ENCODE measurements around the gene ADO.
"Not testable (repeated sequence)": the region's sequence is repeated elsewhere in the genome, so short reads cannot be mapped to it uniquely, and the experiment has no call there.

The ADO gene

DNA sequence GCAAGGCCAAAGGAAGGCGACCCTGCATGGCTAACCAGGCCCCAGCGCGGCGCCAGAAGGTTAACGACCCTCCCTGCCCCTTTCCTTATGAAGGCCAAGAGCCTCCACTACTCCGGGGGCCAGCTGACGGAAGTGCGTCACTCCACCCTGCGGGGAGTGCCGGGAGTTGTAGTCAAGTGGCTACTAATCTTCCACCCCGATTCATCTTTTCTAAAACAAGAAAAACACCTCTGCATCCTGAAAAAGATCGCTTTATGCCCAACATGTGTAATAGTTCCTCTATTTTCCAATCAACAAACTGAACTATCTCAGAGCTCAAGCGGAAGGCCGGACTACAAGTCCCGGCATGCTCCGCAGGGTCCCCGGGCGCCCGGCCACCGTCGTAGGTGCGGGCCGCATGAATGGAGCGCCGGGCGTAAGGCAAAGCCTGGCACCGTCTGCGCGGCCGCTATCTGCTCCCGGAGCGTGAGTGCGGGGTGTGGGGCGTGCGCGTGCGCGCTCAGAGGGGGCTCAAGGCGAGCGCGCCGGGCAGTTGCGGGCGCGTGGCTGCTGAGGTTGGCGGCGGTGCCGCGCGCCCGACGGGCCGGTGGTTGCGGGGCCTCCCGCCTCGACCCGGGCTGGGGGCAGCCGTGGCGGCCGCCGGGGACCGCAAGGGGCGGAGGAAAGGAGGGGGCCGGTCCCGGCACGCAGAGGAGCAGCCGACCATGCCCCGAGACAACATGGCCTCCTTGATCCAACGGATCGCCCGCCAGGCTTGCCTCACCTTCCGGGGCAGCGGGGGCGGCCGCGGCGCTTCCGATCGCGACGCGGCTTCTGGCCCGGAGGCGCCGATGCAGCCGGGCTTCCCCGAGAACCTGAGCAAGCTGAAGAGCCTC is at the start of gene ADO:
ADO (plus strand) TSS at position 365 of the 875 bp plus-strand sequence; CDS start at position 705, 340 bp downstream.
- in situ Hi-C loops (cut with MboI; ENCODE audit: low pct_unique_long_range_greater_than_20kb, low sequenced_read_pairs), result no loop called here
- DNase-seq, result peak; percentile 88

DNA sequence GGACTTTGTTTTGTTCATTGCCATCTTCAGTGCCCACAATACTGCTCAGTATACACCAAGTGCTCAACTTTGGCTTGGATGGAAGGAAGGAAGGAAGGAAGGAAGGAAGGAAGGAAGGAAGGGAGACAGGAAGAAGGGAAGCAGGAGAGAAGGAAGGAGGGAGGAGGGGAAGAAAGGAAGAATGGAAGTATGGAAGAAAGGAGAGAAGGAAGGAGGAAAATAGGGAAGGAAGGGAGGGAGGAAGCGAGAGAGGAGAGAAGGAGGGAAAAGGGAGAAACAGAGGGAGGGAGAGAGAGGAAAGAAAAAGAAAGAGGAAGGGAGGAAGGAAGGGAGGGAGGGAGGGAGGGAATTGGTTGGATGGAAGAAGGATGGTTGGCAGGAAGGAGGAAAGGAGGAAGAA is 49.6 kb upstream of the ADO start:
- in situ Hi-C loops (cut with MboI; ENCODE audit: low pct_unique_long_range_greater_than_20kb, low sequenced_read_pairs), result no loop called here
- no peak for DNase-seq

DNA sequence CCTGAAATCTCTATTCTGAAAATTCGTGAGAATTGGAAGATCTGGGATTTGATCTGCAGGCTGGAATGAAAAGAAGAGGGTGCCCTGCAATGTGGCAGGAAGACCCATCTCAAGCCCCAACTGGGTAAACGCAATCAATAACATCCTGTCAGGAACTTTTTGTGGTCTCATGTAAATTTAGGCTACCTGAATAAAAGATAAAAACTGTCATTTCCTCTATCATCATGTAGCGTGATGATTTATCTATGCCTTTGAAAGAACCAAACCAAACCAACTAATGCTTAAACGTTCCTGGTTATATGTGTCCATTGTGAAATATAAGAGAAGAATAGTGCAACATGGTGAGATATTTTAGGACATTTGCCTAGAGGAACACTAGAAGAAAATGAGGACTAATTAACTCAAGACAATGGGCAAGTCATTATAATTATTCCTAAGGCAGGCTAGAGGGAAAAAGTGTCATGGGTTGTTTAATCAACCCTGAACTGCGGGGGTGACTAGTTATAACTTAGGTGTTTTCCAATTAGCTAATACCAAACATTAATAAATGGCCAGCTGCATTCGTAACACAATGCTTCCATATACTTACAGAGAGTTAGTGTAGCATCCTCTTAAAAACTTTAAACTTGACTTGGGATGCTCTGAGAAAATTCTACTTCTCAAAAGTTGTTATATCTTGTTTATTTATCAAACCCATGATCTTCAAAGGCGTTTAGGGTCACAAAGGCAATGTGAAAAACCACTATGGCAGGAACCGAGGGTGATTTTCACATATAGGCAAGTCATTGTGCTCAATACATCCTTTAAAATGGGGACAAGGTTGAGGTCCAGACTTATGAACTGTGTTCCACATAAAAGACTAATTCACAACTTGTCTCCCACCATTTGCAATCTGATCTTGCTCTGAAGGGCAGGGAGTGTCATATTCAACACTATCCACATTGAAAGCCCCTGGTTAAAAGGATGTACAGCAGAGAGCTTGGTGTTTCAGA is 48.6 kb upstream of the ADO start:
- in situ Hi-C loops (cut with MboI; ENCODE audit: low pct_unique_long_range_greater_than_20kb, low sequenced_read_pairs), result no loop called here
- peak; percentile 7 for DNase-seq

DNA sequence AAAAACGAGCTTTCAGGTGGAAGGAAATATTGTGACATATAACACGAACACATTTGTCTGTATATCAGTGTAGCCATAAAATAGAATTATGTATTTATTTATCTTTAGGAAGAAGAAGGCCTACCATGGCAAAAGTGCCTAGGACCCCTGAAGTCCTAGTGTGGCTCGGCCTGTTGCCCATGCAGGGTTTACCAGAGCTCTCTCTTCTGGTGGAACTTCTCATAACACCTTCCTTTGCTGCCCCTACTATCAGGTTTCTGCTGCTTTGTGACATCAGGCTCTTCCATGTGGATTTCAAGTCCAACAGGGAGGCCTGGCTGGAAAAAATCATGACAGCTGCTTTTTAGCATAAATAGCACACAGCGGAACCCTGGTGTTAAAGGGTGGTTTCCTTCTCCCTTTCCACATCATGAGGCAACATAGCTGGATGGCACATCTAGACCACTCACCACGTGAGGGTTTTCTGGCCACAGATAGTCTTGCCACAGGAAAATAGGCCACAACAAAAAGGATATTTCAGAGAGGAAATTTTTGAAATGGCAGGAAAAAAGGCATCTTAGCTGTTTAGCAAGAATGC is 44.8 kb upstream of the ADO start:
- in situ Hi-C loops (cut with MboI; ENCODE audit: low pct_unique_long_range_greater_than_20kb, low sequenced_read_pairs), result no loop called here
- DNase-seq, result peak; percentile 37

DNA sequence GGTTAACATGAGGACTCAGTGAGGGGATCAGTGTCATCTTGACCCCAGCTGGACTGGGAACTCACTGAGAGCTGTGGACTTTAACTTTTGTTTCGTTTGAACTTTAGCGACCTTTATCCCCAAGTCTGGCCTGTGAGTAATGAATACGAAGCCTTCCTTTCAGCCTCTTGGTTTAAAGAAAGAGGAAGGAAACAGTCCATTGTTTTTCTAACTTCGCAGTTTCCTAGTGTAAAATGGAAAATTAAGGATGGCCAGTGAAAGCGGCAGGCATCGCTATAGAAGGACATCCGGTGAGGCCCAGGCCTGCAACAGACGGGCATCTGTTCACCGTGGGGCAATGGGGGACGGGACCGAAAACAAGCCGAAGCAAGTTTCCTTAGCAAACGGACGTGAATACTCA is 44.1 kb upstream of the ADO start:
- DNase-seq, result peak; percentile 84
- in situ Hi-C loops (cut with MboI; ENCODE audit: low pct_unique_long_range_greater_than_20kb, low sequenced_read_pairs), result no loop called here

DNA sequence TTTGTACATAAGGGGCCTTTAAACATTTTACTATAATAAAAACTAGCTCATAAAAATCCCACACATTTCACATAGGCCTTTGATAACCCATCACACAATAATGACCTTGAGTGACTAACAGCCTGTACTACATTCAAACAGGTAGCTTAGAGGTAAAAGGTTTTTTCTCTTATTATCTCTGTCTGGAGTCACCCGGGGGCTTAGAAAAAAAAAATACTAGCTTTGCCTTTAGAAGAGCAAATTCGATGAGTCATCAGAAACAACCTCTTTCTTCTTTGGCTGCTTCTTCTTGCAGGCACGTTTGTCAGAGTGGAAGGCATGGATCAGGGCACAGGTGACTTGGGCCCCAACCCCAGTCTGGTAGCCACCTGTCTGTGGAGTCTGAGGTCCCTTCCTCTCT is 43.4 kb upstream of the ADO start:
- DNase-seq, result peak; percentile 28
- in situ Hi-C loops (cut with MboI; ENCODE audit: low pct_unique_long_range_greater_than_20kb, low sequenced_read_pairs), result no loop called here

DNA sequence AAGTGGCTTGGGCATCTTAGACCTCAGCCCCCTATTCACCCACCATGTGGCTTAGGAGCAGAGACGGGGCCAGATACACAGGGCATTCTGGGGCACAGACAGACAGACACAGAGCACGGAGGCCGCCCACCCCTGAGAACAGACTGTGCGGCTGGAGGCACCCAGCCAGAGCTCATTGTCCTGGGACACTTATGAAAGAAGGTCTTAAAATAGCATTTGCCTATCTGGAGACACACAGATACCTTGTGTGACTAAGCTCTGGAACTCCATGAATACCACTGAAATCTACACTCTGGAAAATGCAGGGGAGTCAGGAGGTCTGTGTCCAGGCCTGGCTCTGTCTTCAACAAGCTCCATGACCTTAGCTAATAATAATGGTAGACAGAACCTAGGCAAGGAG is 41.4 kb upstream of the ADO start:
- in situ Hi-C loops (cut with MboI; ENCODE audit: low pct_unique_long_range_greater_than_20kb, low sequenced_read_pairs), result no loop called here

DNA sequence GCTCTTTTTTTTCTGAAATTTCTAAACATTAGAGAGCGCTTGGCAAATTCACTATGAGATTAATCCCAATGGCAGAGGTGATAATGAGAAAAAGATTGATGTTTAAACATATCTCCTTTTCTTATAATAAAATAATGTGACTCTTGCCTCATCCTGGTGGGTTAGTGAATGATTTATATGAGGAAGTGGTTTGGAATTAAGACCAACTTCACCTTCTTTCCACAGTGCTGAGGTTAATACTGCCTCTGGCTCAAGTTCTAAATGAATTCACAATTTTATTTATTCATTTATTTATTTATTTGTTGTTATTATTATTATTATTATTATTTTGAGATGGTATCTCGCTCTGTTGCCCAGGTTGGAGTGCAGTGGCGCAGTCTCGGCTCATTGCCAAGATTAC is 40.5 kb upstream of the ADO start:
- DNase-seq, result no peak
- in situ Hi-C loops (cut with MboI; ENCODE audit: low pct_unique_long_range_greater_than_20kb, low sequenced_read_pairs), result no loop called here

More for the DNA sequence above, 41.4 kb upstream of the ADO start:
- DNase-seq, result no peak

DNA sequence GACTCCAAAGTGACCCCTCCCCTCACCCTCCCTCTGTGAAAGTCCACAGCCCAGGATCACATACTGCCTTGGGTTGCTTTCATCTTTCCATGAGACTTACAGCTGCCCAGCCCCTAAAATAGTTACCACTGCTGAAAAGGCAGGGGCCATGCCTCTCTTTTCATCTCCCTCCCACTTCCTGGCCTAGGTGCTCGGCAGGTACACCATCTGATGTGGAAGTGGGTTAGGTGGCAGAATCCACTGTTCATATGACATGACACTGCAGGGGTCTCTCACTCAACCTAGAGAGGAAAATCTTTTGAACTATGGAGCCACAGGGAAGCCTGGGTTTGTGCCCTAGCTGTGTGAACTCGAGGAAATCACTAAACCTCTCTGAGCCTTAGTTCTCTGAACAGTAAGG is 38.8 kb upstream of the ADO start:
- in situ Hi-C loops (cut with MboI; ENCODE audit: low pct_unique_long_range_greater_than_20kb, low sequenced_read_pairs), result no loop called here
- DNase-seq, result no peak

DNA sequence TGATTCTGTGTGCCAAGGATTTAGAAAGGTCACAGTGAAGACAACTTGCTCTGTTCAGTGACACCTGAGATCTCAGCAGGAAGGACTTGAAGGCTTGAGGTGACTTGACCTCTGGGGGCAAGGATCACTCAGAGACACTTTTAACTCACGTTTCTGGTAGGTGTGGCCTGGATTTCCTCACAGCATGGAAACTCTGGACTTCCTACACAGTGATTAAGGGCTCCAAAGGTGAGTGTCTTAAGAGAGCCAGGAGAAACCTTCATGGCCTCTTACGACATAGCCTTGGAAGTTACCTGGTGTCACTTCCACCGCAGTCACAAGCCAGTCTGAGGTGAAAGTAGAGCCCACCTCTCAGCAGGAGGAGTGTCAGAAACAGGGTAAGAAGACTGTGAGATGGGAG is 38.1 kb upstream of the ADO start:
- DNase-seq, result no peak
- in situ Hi-C loops (cut with MboI; ENCODE audit: low pct_unique_long_range_greater_than_20kb, low sequenced_read_pairs), result no loop called here

DNA sequence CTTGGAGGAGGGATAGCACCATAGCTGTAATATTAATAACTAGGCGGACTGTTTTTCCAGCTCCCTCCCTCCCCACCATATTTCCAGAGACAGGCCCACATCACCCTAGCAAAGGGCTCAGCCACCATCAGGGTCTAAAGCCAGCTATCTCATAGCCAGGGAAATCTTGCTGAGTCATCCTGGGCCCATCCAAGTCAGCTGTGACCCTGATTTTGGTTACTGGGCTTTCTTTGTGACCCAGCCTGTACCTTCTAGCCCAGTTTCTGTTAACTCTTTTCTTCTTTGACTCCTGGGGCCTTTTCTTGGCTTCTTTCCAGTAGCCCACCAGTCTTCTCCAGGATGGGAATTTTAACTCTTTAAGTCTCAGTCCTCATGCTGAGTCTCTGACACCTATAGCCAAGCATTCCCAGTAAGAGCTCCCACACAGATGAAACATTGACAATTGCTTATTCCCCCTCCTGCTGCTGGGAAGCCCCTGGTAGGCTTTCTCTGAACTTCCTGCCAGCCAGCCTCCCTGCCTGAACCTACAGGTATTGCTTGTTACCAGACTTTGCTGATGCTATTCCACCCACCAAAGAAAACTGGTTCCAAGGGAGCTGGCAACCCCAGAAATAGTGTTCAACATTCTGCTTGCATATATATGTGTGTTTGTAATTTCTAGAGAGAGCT is 34.8 kb upstream of the ADO start:
- DNase-seq, result no peak
- in situ Hi-C loops (cut with MboI; ENCODE audit: low pct_unique_long_range_greater_than_20kb, low sequenced_read_pairs), result no loop called here

DNA sequence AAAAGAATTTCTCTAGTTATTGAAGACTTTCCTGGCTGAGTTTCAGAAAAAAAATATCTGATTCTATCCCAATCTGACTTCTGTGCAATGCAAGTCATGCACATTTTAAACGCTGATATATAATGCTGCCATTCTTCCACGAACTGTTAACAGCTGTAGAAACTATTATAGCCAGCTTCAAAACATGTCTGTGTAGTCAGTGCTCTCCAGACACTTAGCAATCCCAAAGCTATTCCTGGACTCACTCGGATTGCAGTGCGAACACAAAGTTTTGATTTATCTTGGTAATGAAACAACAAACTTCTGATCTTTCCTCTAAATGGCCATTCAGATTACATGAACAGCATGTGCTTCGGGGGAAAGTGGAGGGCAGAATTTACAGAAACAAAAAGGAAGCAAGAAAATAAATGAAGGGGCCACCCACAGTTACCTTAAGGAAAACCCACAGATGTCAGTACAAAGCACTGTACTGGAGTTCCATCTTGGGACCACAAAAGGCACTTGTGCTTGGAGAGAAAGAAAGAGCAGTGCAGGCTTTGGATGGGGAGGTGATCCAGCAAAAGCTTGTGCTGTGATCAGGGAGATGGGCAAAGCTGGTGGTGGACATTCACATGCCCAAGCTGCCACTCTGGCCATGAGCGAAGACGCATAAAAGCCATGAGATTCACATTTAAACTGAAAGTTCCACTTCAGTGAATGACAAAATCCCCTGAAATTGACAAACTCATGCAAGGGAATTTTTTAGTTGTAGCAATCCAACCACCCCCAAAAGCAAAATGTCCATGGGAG is 32.1 kb upstream of the ADO start:
- in situ Hi-C loops (cut with MboI; ENCODE audit: low pct_unique_long_range_greater_than_20kb, low sequenced_read_pairs), result no loop called here
- no peak for DNase-seq

DNA sequence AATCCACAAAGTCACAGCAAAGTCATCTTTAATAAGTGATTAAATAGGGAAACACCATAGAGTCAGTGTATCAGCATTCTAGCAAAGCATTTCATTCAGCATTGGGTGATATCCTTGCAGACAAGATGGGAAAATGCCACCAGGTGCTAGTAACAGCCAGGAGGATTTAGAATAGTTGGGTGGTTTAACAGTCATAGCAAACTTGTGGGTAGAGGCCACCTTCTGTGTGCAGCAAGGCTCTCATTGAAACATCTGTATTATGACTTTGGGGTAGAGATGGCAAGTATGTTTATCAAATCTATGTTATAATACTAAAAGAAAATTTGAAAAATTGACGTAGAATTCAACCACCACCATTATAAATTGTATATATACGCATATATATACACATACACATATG is 26.4 kb upstream of the ADO start:
- in situ Hi-C loops (cut with MboI; ENCODE audit: low pct_unique_long_range_greater_than_20kb, low sequenced_read_pairs), result no loop called here

DNA sequence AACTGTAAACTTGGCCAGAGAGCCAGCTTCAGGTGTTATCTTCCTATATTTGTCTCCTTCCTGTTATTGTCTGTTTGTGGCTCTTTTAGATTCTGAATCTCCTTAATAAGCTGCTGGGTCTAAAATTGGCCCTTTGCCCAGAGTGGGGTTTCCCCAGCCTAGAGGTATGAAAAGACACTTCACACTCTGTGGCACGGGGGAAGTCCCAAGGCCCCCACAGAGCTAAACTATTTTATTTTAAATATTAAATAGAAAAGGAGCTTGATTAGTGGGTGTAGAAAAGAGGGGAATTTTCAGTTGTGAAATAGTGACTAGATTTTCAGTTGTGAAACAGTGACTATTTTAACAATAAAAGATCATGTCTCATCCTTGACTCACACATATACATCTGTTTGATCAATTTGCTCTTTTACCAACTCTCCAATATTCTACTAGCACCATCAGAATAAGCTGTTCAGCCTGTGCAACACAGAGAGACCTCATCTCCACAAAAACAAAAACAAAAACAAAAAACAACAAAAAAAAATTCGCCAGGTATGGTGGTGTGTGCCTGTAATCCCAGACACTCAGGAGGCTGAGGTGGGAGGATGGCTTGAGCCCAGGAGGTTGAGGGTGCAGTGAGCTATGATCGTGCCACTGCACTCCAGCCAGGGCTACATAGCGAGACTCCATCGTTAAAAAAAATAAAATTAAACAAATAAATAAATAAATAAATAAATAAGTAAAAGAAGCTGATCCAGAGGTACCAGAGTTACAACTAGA is 24.9 kb upstream of the ADO start:
- DNase-seq, result peak; percentile 30
- in situ Hi-C loops (cut with MboI; ENCODE audit: low pct_unique_long_range_greater_than_20kb, low sequenced_read_pairs), result no loop called here

More for the DNA sequence above, 26.4 kb upstream of the ADO start:
- no peak for DNase-seq

DNA sequence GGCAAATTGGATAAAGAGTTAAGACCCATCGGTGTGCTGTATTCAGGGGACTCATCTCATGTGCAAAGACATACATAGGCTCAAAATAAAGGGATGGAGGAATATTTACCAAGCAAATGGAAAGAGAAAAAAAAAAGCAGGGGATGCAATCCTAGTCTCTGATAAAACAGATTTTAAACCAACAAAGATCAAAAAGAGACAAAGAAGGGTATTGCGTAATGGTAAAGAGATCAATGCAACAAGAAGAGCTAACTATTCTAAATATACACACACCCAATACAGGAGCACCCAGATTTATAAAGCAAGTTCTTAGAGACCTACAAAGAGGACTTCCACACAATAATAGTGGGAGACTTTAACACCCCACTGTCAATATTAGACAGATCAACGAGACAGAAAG is 20.0 kb upstream of the ADO start:
- in situ Hi-C loops (cut with MboI; ENCODE audit: low pct_unique_long_range_greater_than_20kb, low sequenced_read_pairs); DNase-seq: not testable (repeated sequence)

DNA sequence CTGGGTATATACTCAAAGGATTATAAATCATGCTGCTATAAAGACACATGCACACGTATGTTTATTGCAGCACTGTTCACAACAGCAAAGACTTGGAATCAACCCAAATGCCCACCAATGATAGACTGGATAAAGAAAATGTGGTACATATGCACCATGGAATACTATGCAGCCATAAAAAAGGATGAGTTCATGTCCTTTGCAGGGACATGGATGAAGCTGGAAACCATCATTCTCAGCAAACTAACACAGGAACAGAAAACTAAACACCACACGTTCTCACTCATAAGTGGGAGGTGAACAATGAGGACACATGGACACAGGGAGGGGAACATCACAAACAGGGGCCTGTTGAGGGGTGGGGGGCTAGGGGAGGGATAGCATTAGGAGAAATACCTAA is 16.2 kb upstream of the ADO start:
- DNase-seq; in situ Hi-C loops (cut with MboI; ENCODE audit: low pct_unique_long_range_greater_than_20kb, low sequenced_read_pairs): not testable (repeated sequence)

DNA sequence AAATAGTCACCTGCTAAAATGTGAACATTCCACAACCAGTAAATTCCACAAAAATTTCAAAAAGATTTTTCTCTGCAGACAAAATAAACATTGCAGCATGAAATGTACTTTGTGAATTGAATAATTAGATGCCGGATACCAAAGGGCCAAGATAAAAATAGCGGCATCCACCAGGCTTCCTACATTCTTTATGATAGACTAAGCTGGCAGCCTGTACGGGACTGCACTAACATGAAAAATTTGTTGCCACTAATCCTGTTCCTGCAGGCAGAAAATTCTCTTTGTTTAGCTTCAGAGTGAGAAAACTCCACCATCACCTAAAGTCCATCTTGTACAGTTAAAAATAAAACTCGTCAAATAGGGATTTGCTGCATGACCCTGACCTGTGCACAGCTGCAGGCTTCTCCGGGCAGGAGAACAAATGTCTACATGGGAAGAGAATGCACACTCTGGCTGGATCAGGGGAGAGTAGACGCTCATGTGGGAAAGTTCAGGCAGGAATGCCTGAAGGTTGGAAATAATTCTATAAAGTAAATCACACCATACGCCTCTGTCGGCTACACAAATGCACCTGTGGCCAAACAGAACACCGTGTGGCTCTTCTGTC is 15.6 kb upstream of the ADO start:
- in situ Hi-C loops (cut with MboI; ENCODE audit: low pct_unique_long_range_greater_than_20kb, low sequenced_read_pairs), result no loop called here
- no peak for DNase-seq

Data from KBM-7 (cell line).